ENCODE measurements around the gene SEPTIN1.

DNA sequence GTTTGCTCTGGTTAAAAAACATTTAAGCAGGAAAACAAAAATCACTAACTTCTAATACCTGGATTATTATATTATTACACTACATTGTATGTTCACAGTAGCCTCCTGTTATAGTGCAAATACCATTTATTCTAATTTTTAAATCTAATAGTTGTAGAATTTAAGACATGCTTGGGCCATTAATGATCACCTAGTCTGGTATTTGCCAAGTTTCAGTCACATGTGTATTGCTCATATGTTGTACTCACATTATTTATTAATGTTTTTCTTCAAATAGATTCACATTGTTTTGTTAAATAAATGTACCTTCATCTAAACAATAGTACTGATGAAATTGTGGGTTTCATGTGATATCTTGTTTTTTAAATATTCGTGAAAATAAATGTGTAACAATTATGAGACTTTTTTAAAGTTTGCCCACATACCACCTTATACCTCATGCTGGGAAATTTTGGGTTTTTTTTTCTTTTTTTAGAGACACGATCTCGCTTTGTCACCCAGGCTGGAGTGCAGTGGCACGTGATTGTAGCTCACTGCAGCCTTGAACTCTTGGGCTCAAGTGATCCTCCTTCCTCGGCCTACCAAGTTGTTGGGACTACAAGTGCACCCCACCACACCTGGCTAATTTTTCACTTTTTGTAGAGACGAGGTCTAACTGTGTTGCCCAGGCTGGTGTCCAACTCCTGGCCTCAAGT is 30.9 kb upstream of the SEPTIN1 start:
- TF ChIP-seq, protein P1, sequence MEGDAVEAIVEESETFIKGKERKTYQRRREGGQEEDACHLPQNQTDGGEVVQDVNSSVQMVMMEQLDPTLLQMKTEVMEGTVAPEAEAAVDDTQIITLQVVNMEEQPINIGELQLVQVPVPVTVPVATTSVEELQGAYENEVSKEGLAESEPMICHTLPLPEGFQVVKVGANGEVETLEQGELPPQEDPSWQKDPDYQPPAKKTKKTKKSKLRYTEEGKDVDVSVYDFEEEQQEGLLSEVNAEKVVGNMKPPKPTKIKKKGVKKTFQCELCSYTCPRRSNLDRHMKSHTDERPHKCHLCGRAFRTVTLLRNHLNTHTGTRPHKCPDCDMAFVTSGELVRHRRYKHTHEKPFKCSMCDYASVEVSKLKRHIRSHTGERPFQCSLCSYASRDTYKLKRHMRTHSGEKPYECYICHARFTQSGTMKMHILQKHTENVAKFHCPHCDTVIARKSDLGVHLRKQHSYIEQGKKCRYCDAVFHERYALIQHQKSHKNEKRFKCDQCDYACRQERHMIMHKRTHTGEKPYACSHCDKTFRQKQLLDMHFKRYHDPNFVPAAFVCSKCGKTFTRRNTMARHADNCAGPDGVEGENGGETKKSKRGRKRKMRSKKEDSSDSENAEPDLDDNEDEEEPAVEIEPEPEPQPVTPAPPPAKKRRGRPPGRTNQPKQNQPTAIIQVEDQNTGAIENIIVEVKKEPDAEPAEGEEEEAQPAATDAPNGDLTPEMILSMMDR (IDR thresholded peaks at IDR 0.05; ENCODE audit: extremely low read depth in 1 of 2, insufficient read depth in 1 of 2, low read depth in 1 of 2, low read length in 2 of 2) = no peak
- TF ChIP-seq MYC (IDR thresholded peaks at IDR 0.05; ENCODE audit: low read depth, low read length) (no peak), POLR2AphosphoS5 (IDR thresholded peaks at IDR 0.05; ENCODE audit: insufficient read depth, low read depth, low read length) (no peak), POLR2A (IDR thresholded peaks at IDR 0.05; ENCODE audit: low read depth, low read length) (no peak), JUN (IDR thresholded peaks at IDR 0.05; ENCODE audit: borderline replicate concordance, insufficient read depth, insufficient read length, low read depth) (no peak), EZH2 (IDR thresholded peaks at IDR 0.05; ENCODE audit: borderline replicate concordance, low read depth, low read length, severe bottlenecking) (no peak), GATA2 (IDR thresholded peaks at IDR 0.05; ENCODE audit: insufficient read depth, insufficient read length, low read depth, low read length) (no peak), FOS (IDR thresholded peaks at IDR 0.05; ENCODE audit: borderline replicate concordance, insufficient read depth, low read length) (no peak)

Data from endothelial cell of umbilical vein (primary cell).